ENCODE measurements around the gene FMN2. TPM values are rescaled to one million over a fixed set of nuclear protein-coding genes. Genes with fewer than 3 reads are reported as not detected.
"Not testable (repeated sequence)": the region's sequence is repeated elsewhere in the genome, so short reads cannot be mapped to it uniquely, and the experiment has no call there.

FMN2 gene
- total RNA-seq, 1 experiment from 2014 or later = not detected

DNA sequence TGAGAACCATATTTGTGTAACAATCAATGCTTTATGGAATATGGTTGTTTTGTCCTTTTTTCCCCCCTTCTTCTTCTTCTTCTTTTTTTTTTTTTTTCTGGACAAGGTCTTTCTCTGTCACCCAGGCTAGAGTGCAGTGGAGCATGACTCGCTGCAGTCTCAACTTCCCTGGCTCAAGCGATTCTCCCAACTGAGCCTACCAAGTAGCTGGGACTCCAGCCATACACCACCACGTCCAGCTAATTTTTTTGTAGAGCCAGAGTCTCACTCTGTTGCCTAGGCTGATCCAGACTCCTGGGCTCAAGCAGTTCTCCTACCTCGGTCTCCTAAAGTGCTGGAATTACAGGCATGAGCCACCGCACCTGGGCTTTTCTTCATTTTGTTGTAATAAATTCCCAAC, 86.7 kb downstream of the FMN2 start:
- intact Hi-C loops (cut with micrococcal nuclease; ENCODE audit: unreplicated experiment) = no loop called here
- H4K20me1 ChIP-seq (ENCODE audit: insufficient read depth) = no peaks in the 10 kb centered on the region

DNA sequence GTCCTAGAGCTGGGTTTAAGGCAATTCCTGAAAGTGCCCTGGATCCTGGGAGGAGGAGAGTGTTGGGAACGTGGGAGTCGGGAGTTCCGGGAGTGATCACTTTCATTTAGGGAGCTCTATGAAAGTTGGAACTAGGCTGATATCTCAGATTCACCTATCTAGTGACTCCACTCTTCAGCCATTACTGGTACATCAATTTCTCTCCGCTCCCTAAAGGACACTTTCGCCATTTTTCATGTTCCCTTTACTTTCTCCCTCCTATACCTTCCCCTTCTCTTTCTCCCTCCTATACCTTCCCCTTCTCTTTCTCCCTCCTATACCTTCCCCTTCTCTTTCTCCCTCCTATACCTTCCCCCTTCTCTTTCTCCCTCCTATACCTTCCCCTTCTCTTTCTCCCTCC, 93.0 kb downstream of the FMN2 start:
- H3K27me3 ChIP-seq (ENCODE audit: insufficient read depth, low read depth) = peaks cover 27% of the 10 kb centered on the region
- POLR2A ChIA-PET (ENCODE audit: unreplicated experiment); H3K4me3 ChIP-seq; H3K9me3 ChIP-seq (ENCODE audit: insufficient read depth, low read depth); H3K79me2 ChIP-seq (ENCODE audit: low read depth); CTCF ChIA-PET; intact Hi-C loops (cut with micrococcal nuclease; ENCODE audit: unreplicated experiment); H2AFZ ChIP-seq; DNase-seq; H3K4me2 ChIP-seq; H3K27ac ChIP-seq; BruUV-seq (replicated peaks); H4K20me1 ChIP-seq (ENCODE audit: insufficient read depth); H3K36me3 ChIP-seq (ENCODE audit: low read depth); H3K4me1 ChIP-seq (replicated peaks; ENCODE audit: insufficient read depth); H3F3A ChIP-seq (ENCODE audit: insufficient read depth, low read depth); H3K9me2 ChIP-seq (ENCODE audit: insufficient read depth): not testable (repeated sequence)

More for the DNA sequence above, 86.7 kb downstream of the FMN2 start:
- Histone ChIP-seq H2AFZ (no peak overlapping the region), H3K4me3 (no peak overlapping the region), H3K27ac (no peak overlapping the region), H3F3A (ENCODE audit: insufficient read depth, low read depth) (no peaks in the 10 kb centered on the region), H3K9me2 (ENCODE audit: insufficient read depth) (no peaks in the 10 kb centered on the region), H3K79me2 (ENCODE audit: low read depth) (no peaks in the 10 kb centered on the region), H3K4me2 (no peak overlapping the region), H3K27me3 (ENCODE audit: insufficient read depth, low read depth) (0 out of 2 replicates have a peak, but pooled peaks cover 4% of the 10 kb centered on the region), H3K4me1 (replicated peaks; ENCODE audit: insufficient read depth) (no peaks in the 10 kb centered on the region), H3K36me3 (ENCODE audit: low read depth) (no peaks in the 10 kb centered on the region), H3K9me3 (ENCODE audit: insufficient read depth, low read depth) (no peaks in the 10 kb centered on the region)
- DNase-seq = no peak
- TF ChIP-seq, protein P1, sequence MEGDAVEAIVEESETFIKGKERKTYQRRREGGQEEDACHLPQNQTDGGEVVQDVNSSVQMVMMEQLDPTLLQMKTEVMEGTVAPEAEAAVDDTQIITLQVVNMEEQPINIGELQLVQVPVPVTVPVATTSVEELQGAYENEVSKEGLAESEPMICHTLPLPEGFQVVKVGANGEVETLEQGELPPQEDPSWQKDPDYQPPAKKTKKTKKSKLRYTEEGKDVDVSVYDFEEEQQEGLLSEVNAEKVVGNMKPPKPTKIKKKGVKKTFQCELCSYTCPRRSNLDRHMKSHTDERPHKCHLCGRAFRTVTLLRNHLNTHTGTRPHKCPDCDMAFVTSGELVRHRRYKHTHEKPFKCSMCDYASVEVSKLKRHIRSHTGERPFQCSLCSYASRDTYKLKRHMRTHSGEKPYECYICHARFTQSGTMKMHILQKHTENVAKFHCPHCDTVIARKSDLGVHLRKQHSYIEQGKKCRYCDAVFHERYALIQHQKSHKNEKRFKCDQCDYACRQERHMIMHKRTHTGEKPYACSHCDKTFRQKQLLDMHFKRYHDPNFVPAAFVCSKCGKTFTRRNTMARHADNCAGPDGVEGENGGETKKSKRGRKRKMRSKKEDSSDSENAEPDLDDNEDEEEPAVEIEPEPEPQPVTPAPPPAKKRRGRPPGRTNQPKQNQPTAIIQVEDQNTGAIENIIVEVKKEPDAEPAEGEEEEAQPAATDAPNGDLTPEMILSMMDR (conservative IDR thresholded peaks at IDR 0.05) = no peak
- TF ChIP-seq EZH2 (IDR thresholded peaks at IDR 0.05; ENCODE audit: low read depth) = no peak
- CTCF ChIA-PET = no interaction called here
- BruUV-seq (replicated peaks) = no TSS peak
- POLR2A ChIA-PET (ENCODE audit: unreplicated experiment) = no interaction called here

DNA sequence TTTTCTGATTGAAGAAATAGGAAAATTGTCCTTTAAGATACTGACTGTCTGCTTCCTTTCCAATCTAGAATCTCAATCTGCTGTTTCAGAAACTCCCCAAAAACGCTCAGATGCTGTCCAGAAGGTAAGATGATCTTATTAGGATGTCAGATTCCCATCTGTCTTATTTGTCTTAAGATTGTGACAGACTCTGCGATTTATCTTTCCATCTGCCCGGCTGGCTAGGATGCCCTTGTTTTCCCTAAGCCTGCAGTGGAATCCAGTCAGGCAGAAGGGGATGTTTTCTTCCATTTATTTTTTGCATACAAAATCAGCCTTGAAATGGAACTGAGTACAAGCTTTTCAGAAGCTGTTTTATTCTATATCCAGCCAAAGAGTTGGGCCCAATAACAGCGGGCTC, 96.5 kb downstream of the FMN2 start:
- H3K4me2 ChIP-seq = no peak overlapping the region
- no peaks in the 10 kb centered on the region for H3K9me2 ChIP-seq (ENCODE audit: insufficient read depth)
- H3K27ac ChIP-seq = no peak overlapping the region
- no peaks in the 10 kb centered on the region for H3K36me3 ChIP-seq (ENCODE audit: low read depth)
- CTCF ChIA-PET = no interaction called here
- no peak overlapping the region for H2AFZ ChIP-seq
- H3F3A ChIP-seq (ENCODE audit: insufficient read depth, low read depth) = no peaks in the 10 kb centered on the region
- TF ChIP-seq, protein P1 (conservative IDR thresholded peaks at IDR 0.05) = no peak
- no peak for TF ChIP-seq EZH2 (IDR thresholded peaks at IDR 0.05; ENCODE audit: low read depth)
- no peaks in the 10 kb centered on the region for H4K20me1 ChIP-seq (ENCODE audit: insufficient read depth)
- no peak overlapping the region for H3K4me3 ChIP-seq
- POLR2A ChIA-PET (ENCODE audit: unreplicated experiment) = no interaction called here
- peaks cover 23% of the 10 kb centered on the region for H3K27me3 ChIP-seq (ENCODE audit: insufficient read depth, low read depth)
- BruUV-seq (replicated peaks) = no TSS peak
- H3K9me3 ChIP-seq (ENCODE audit: insufficient read depth, low read depth) = no peaks in the 10 kb centered on the region
- intact Hi-C loops (cut with micrococcal nuclease; ENCODE audit: unreplicated experiment) = loop anchor here (2.0 kb wide), 2 partner anchors 161 to 237 kb away; no protein-coding TSS in a partner anchor
- H3K79me2 ChIP-seq (ENCODE audit: low read depth) = no peaks in the 10 kb centered on the region
- no peak for DNase-seq
- no peaks in the 10 kb centered on the region for H3K4me1 ChIP-seq (replicated peaks; ENCODE audit: insufficient read depth)

DNA sequence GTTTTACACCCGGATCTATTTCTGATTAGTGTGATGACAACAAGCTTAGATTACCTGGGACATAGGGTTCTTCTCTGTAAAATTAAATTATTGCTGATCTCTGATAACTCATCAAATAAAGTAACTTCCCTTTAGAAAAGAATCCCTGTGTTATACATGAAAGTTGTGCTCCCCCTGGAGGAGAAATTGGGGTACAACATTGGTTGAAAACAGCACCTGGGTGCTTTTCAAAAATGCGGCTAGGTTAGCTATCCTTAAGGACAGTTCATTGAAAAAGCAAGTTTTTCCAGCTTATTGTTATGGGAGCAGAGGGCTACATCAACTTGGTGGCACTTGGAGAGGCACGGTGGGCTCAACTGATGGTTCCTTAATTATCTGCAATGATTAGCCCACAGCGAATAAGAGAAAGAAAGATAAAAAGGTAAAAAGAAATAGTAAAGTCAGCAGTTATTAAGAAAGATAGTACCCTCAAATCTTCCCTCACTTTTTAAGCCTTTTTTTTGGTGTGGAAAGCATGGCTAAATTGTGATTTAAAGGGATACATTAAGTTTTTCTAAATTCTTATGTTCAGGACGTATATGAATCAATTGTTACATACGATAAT, 97.8 kb downstream of the FMN2 start:
- no peaks in the 10 kb centered on the region for H3K9me3 ChIP-seq (ENCODE audit: insufficient read depth, low read depth)
- no peaks in the 10 kb centered on the region for H3F3A ChIP-seq (ENCODE audit: insufficient read depth, low read depth)
- no peaks in the 10 kb centered on the region for H3K36me3 ChIP-seq (ENCODE audit: low read depth)
- no peak overlapping the region for H3K4me2 ChIP-seq
- TF ChIP-seq, protein P1 (conservative IDR thresholded peaks at IDR 0.05) = peak; percentile 78
- TF ChIP-seq EZH2 (IDR thresholded peaks at IDR 0.05; ENCODE audit: low read depth) = no peak
- H3K27ac ChIP-seq = no peak overlapping the region
- intact Hi-C loops (cut with micrococcal nuclease; ENCODE audit: unreplicated experiment) = loop anchor here (2.0 kb wide), 2 partner anchors 163 to 239 kb away; no protein-coding TSS in a partner anchor
- no peaks in the 10 kb centered on the region for H3K79me2 ChIP-seq (ENCODE audit: low read depth)
- H3K9me2 ChIP-seq (ENCODE audit: insufficient read depth) = no peaks in the 10 kb centered on the region
- H2AFZ ChIP-seq = no peak overlapping the region
- no TSS peak for BruUV-seq (replicated peaks)
- CTCF ChIA-PET = interaction anchor here (0.8 kb wide), 1 partner anchor 143 kb away, joined by 3 read pairs; no protein-coding TSS in a partner anchor
- H3K4me3 ChIP-seq = no peak overlapping the region
- H3K27me3 ChIP-seq (ENCODE audit: insufficient read depth, low read depth) = peaks cover 23% of the 10 kb centered on the region
- H4K20me1 ChIP-seq (ENCODE audit: insufficient read depth) = no peaks in the 10 kb centered on the region
- DNase-seq = peak in 1 of 2 experiments; percentile 18
- no peaks in the 10 kb centered on the region for H3K4me1 ChIP-seq (replicated peaks; ENCODE audit: insufficient read depth)
- POLR2A ChIA-PET (ENCODE audit: unreplicated experiment) = no interaction called here
